Activated CD8-positive, alpha-beta T cell treated with anti-CD3 and anti-CD28 coated beads, Interleukin-2, amount 10 ng/mL, durations not matched to agents 7 days and 5 days (primary cell): ENCODE data around the gene ANKMY1. TPM values are rescaled to one million over a fixed set of nuclear protein-coding genes. Genes with fewer than 3 reads are reported as not detected.
A peak's percentile ranks its signal among the peaks of the same experiment; 100 is the strongest.

Source experiments
- ATAC-seq: fragments of 150-1000 bp; cut with Tn5 transposase; one replicate; pipeline ENCODE4 v1.10.0; 2021; ENCODE audit warnings: moderate library complexity
- CTCF ChIA-PET: fragments of 350-600 bp; sonication (Branson Sonifier 250); formaldehyde crosslinking; loops from one replicate; lab custom pipeline; 2021; ENCODE audit warnings: antibody characterized with exemption; lab: Charles Lee
- POLR2A ChIA-PET: fragments of 350-600 bp; sonication (Branson Sonifier 250); formaldehyde crosslinking; loops from one replicate; lab custom pipeline; 2021; ENCODE audit warnings: antibody characterized with exemption; lab: Charles Lee
- DNase-seq: peaks from one replicate; pipeline ENCODE4 v3.0.0-alpha.2; 2020
- H3K27ac Mint-ChIP-seq: one replicate; pipeline ENCODE4 v1.8.0; 2021; ENCODE audit warnings: mild to moderate bottlenecking, mixed read lengths
- H3K27me3 Mint-ChIP-seq: one replicate; pipeline ENCODE4 v1.8.0; 2021; ENCODE audit warnings: low read depth, mixed read lengths
- H3K36me3 Mint-ChIP-seq: one replicate; pipeline ENCODE4 v1.8.0; 2021; ENCODE audit warnings: low read depth, mixed read lengths
- H3K4me1 Mint-ChIP-seq: one replicate; pipeline ENCODE4 v1.8.0; 2021; ENCODE audit warnings: low read depth, mixed read lengths
- H3K4me3 Mint-ChIP-seq: one replicate; pipeline ENCODE4 v1.8.0; 2021; ENCODE audit warnings: mild to moderate bottlenecking, mixed read lengths
- H3K9me3 Mint-ChIP-seq: one replicate; pipeline ENCODE4 v1.8.0; 2022; ENCODE audit warnings: mixed read lengths; ENCODE audit not compliant: insufficient read depth
- total RNA-seq, 2 experiments: library from RNA; stranded (reverse); gene quantifications; one replicate each; pipeline ENCODE4 v1.2.3, GENCODE V29; 2021

ANKMY1 gene
- total RNA-seq, 2 experiments from 2014 or later: 27.9 to 33.3 TPM

- CTCF ChIA-PET: no interaction called here
- no peak for DNase-seq
Measured at GRCh38 chr2:240446664-240447175, 111.1 kb downstream of the ANKMY1 start.

GRCh38 chr2:240445961-240446663, 111.7 kb downstream of the ANKMY1 start:
- ATAC-seq: no peak
- CTCF ChIA-PET: no interaction called here

More at GRCh38 chr2:240446664-240447175, 111.1 kb downstream of the ANKMY1 start:
- Mint-ChIP-seq H3K4me1 (no peaks in the 10 kb centered on the region), H3K9me3 (no peaks in the 10 kb centered on the region), H3K27ac (no peak overlapping the region), H3K4me3 (no peak overlapping the region), H3K27me3 (peaks cover 10% of the 10 kb centered on the region), H3K36me3 (no peaks in the 10 kb centered on the region)
- POLR2A ChIA-PET: no interaction called here
- ATAC-seq: no peak

GRCh38 chr2:240444464-240444863, 113.3 kb downstream of the ANKMY1 start:
- no peak for DNase-seq
- no peaks in the 10 kb centered on the region for H3K4me1 Mint-ChIP-seq
- no peak overlapping the region for H3K27ac Mint-ChIP-seq
- no peaks in the 10 kb centered on the region for H3K36me3 Mint-ChIP-seq
- POLR2A ChIA-PET: no interaction called here
- H3K4me3 Mint-ChIP-seq: no peak overlapping the region
- no peaks in the 10 kb centered on the region for H3K9me3 Mint-ChIP-seq
- ATAC-seq: no peak
- CTCF ChIA-PET: no interaction called here
- H3K27me3 Mint-ChIP-seq: no peaks in the 10 kb centered on the region

More at GRCh38 chr2:240445961-240446663, 111.7 kb downstream of the ANKMY1 start:
- peaks cover 7% of the 10 kb centered on the region for H3K27me3 Mint-ChIP-seq
- no peaks in the 10 kb centered on the region for H3K36me3 Mint-ChIP-seq
- POLR2A ChIA-PET: no interaction called here
- no peak for DNase-seq
- no peaks in the 10 kb centered on the region for H3K9me3 Mint-ChIP-seq
- H3K27ac Mint-ChIP-seq: no peak overlapping the region
- H3K4me1 Mint-ChIP-seq: no peaks in the 10 kb centered on the region
- H3K4me3 Mint-ChIP-seq: no peak overlapping the region

DNA sequence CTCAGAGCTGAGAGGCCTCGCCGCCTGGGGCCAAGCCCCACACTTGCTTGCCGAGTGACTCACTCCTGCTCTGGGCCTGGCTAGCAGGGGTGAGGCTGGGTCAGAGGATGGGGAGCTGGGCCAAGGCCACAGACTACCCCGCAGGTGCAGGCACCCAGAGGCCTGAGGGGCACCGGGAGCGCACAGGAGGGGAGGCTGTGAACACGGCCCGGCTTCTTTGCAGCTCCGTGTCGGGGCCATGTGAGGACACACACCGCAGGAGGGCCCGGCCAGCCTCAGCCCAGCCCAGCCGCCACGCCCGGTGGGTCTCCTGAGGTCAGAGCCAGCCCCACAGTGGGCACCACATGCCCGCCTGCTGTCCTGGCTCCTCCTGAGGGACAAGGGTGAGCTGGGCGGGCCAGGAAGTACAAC, 113.9 kb downstream of the ANKMY1 start:
- Mint-ChIP-seq H3K36me3 (no peaks in the 10 kb centered on the region), H3K27me3 (no peaks in the 10 kb centered on the region), H3K27ac (no peak overlapping the region), H3K4me1 (no peaks in the 10 kb centered on the region), H3K9me3 (no peaks in the 10 kb centered on the region), H3K4me3 (no peak overlapping the region)
- ChIA-PET POLR2A (no interaction called here), CTCF (no interaction called here)
- no peak for DNase-seq
- ATAC-seq: peak; percentile 8

DNA sequence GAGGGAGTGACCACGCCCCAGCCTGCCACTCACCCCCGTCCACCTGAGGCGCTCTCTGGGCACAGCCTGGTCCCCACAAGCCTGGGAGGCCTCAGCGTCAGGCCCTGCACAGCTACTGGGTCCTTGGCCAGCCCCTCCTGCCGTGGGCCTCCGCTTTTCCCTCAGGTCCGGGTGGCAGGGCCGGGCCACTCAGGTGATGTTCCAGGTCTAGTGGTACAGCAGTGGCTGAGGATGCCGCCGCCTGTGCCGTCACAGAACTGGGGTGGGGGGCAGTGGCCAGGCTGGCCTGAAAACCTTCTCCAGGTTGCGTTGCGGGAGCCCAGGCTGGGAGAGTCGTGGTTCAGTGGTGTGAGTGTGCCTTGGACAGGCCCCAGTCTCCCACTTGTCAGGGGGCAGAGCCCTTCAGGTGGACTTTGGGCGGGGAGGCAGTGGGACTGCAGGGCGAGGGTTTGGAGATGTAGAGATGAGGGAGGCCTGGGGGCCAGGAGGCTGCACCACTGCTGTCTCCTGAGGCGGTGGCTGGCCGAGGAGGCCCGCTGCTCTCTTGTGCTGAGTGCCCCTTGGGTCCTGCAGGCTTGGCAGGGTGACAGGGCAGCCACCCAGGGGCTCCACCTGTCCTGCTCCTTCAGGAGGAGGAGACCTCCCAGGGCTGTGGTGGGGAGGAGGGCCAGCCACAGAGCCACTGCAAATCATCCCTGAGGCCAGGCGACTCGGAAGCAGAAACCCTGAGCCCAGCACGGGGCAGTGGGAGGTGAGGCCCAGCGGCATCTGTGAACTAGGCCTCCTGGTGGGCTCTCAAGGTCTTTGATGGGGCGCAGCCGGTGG, 114.7 kb downstream of the ANKMY1 start:
- H3K9me3 Mint-ChIP-seq: no peaks in the 10 kb centered on the region
- H3K4me3 Mint-ChIP-seq: no peak overlapping the region
- ChIA-PET POLR2A (no interaction called here), CTCF (no interaction called here)
- no peaks in the 10 kb centered on the region for H3K27me3 Mint-ChIP-seq
- H3K27ac Mint-ChIP-seq: no peak overlapping the region
- DNase-seq: no peak
- H3K36me3 Mint-ChIP-seq: no peaks in the 10 kb centered on the region
- H3K4me1 Mint-ChIP-seq: no peaks in the 10 kb centered on the region
- ATAC-seq: no peak

DNA sequence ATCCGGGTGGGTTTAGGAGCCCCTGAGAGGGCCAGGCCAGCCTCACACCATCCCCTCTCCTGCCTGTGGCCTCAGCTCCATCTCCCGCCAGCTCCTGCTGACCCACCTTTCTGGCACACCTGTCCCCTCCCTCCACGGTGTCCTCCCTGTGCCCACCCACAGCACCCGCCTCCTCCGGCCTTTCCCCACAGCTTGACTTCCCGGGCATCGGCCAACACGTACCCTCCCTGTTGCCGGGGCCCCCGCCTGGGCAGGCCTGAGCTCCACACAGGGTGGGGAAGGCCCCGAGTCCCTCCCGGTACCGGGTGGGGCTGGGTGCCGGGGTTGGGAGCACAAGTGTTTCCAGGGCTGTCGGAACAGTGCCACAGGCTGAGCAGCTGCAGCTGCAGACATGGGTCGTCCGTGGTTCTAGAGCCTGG, 115.8 kb downstream of the ANKMY1 start:
- ChIA-PET CTCF (no interaction called here), POLR2A (no interaction called here)
- H3K36me3 Mint-ChIP-seq: no peaks in the 10 kb centered on the region
- no peak overlapping the region for H3K4me3 Mint-ChIP-seq
- peaks cover 3% of the 10 kb centered on the region for H3K4me1 Mint-ChIP-seq
- no peak for ATAC-seq
- peaks cover 9% of the 10 kb centered on the region for H3K27me3 Mint-ChIP-seq
- no peak overlapping the region for H3K27ac Mint-ChIP-seq
- no peak for DNase-seq
- no peaks in the 10 kb centered on the region for H3K9me3 Mint-ChIP-seq

DNA sequence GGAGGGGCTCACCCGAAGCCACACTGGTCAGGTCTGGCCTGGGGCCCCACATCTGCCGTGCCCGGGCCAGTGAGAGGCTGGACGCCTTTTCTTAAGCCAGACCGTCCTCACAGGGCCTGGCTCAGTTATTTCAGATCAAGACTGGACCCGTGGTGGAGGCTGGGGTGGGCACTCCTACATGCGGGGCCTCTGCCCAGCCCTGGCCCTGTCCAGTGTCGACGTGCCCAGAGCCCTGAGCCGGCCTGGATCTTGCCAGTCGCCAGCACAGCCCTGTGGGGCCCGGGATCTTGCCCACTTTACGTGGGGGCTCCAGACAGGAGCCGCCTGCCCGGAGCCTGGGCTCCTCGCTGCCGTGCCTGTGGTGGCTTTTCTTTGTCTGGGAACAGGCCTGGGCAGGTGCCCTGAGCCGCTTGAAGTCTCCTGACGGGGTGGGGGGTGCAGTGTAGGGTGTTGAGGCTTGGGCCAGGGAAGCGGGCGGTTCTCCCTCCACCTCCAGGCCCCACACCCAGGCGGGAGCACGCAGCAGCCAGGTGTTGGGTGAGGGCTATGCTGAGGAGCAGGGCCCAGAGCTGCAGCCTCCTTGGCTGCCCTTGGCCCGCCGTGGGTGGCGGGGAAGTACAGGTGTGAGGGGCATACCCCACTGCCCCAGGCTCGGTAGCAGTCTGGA, 116.3 kb downstream of the ANKMY1 start:
- ChIA-PET POLR2A (no interaction called here), CTCF (no interaction called here)
- Mint-ChIP-seq H3K27me3 (peaks cover 11% of the 10 kb centered on the region), H3K4me1 (peaks cover 3% of the 10 kb centered on the region), H3K27ac (no peak overlapping the region), H3K9me3 (no peaks in the 10 kb centered on the region), H3K36me3 (no peaks in the 10 kb centered on the region), H3K4me3 (no peak overlapping the region)
- no peak for ATAC-seq
- DNase-seq: no peak

DNA sequence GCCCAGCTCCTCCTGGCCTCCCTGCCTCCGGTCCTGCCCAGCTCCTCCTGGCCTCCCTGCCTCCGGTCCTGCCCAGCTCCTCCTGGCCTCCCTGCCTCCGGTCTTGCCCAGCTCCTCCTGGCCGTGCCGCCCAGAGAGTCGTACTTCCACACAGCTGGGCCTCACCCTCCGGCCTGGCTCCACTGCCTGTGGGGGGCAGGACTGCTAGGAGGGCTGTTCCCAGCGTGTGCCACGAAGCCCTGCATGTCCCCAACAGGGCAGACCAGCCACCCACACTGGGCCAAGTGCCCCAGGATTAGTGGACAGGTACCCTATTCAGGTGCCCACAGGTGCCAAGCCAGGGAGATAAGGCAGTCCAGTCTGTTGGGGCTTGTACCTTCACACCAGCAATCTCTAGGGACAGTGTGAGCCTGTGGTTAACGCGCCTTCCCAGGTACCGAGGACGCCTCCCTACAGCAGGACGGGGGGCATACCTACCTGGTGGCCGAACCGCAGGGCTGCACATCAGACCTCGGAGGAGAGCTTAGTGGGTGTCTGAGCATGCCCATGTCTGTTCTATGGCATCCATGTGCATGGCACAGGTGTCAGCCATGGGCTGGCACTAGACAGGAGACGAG, 117.0 kb downstream of the ANKMY1 start:
- ChIA-PET CTCF (no interaction called here), POLR2A (no interaction called here)
- peaks cover 11% of the 10 kb centered on the region for H3K27me3 Mint-ChIP-seq
- H3K36me3 Mint-ChIP-seq: no peaks in the 10 kb centered on the region
- DNase-seq (no peak), ATAC-seq (no peak)
- no peak overlapping the region for H3K27ac Mint-ChIP-seq
- peaks cover 3% of the 10 kb centered on the region for H3K4me1 Mint-ChIP-seq
- no peak overlapping the region for H3K4me3 Mint-ChIP-seq
- no peaks in the 10 kb centered on the region for H3K9me3 Mint-ChIP-seq

- Mint-ChIP-seq H3K4me3 (no peak overlapping the region), H3K36me3 (no peaks in the 10 kb centered on the region), H3K27ac (no peak overlapping the region), H3K9me3 (no peaks in the 10 kb centered on the region), H3K4me1 (peaks cover 3% of the 10 kb centered on the region), H3K27me3 (peaks cover 11% of the 10 kb centered on the region)
- CTCF ChIA-PET: no interaction called here
- ATAC-seq: no peak
- POLR2A ChIA-PET: no interaction called here
- no peak for DNase-seq
Measured at GRCh38 chr2:240440251-240440650, 117.5 kb downstream of the ANKMY1 start.

- no peaks in the 10 kb centered on the region for H3K9me3 Mint-ChIP-seq
- ChIA-PET POLR2A (no interaction called here), CTCF (interaction anchor here (1.1 kb wide), 1 partner anchor 379 kb away, joined by 5 read pairs; no protein-coding TSS in a partner anchor)
- no peak overlapping the region for H3K27ac Mint-ChIP-seq
- H3K27me3 Mint-ChIP-seq: peaks cover 11% of the 10 kb centered on the region
- H3K4me3 Mint-ChIP-seq: no peak overlapping the region
- H3K4me1 Mint-ChIP-seq: peaks cover 4% of the 10 kb centered on the region
- ATAC-seq: no peak
- DNase-seq: no peak
- no peaks in the 10 kb centered on the region for H3K36me3 Mint-ChIP-seq
Measured at GRCh38 chr2:240439698-240440151, 118.1 kb downstream of the ANKMY1 start.
